ENCODE measurements around the gene NACC2.
A peak's percentile ranks its signal among the peaks of the same experiment; 100 is the strongest.

The NACC2 gene

GRCh38 chr9:135962696-135963307, 132.3 kb downstream of the NACC2 start:
- no peak for DNase-seq (ENCODE audit: low read depth in 1 of 2, low spot score in 1 of 2)

GRCh38 chr9:135961811-135962695, 133.0 kb downstream of the NACC2 start:
- DNase-seq (ENCODE audit: low read depth in 1 of 2, low spot score in 1 of 2) = no peak

GRCh38 chr9:135961277-135961715, 133.8 kb downstream of the NACC2 start, which contains the start of gene UBAC1:
Gene UBAC1 (minus strand): TSS chr9:135961373. CDS start chr9:135961162, 211 bp downstream.
- peak; percentile 91 to 93 for DNase-seq (ENCODE audit: low read depth in 1 of 2, low spot score in 1 of 2)

- no peak for DNase-seq (ENCODE audit: low read depth in 1 of 2, low spot score in 1 of 2)
Observed at GRCh38 chr9:135960411-135961276, 134.4 kb downstream of the NACC2 start.

- DNase-seq (ENCODE audit: low read depth in 1 of 2, low spot score in 1 of 2) = no peak
Observed at GRCh38 chr9:135959814-135960213, 135.3 kb downstream of the NACC2 start.

GRCh38 chr9:135958485-135958884, 136.6 kb downstream of the NACC2 start:
- no peak for DNase-seq (ENCODE audit: low read depth in 1 of 2, low spot score in 1 of 2)

- no peak for DNase-seq (ENCODE audit: low read depth in 1 of 2, low spot score in 1 of 2)
Observed at GRCh38 chr9:135957431-135957830, 137.7 kb downstream of the NACC2 start.

- no peak for DNase-seq (ENCODE audit: low read depth in 1 of 2, low spot score in 1 of 2)
Observed at GRCh38 chr9:135956802-135957174, 138.3 kb downstream of the NACC2 start.

Measured in stimulated activated CD4-positive, alpha-beta T cell treated with anti-CD3 and anti-CD28 coated beads, Interleukin-15, amount 100 ng/mL, for 1 hour (primary cell).